ENCODE data around the gene SLC9B1.

SLC9B1 gene

DNA sequence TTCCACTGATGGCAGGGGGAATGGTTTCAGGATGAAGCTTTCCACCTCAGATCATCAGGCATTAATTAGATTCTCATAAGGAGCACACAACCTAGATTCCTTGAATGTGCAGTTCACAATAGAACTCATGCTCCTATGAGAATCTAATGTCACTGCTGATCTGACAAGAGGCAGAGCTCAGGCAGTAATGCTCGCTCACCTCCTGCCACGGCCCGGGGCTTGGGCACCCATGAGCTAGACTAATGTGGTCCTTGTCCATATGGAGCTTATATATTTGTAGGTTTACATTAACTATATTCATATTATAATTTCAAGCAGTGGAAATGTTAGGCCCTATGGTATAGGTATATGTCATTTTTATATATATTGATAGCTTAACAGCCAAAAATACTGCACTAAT is 32.6 kb upstream of the SLC9B1 start:
- Histone ChIP-seq H3K4me3 (ENCODE audit: low read depth, low read length) (no peak overlapping the region), H3K36me3 (replicated peaks) (peaks cover 4% of the 10 kb centered on the region), H3K27ac (no peak overlapping the region), H3K27me3 (replicated peaks) (no peaks in the 10 kb centered on the region)
- no peak for DNase-seq
- TF ChIP-seq CTCF (IDR thresholded peaks at IDR 0.05; ENCODE audit: low read depth, low read length, missing control alignments), result no peak
- in situ Hi-C loops (cut with HindIII; ENCODE audit: low pct_ligation_motif_present, low sequenced_read_pairs), result no loop called here

- no peak overlapping the region for H3K27ac ChIP-seq
- TF ChIP-seq CTCF (IDR thresholded peaks at IDR 0.05; ENCODE audit: low read depth, low read length, missing control alignments), result no peak
- no peak for DNase-seq
- in situ Hi-C loops (cut with HindIII; ENCODE audit: low pct_ligation_motif_present, low sequenced_read_pairs), result no loop called here
- H3K27me3 ChIP-seq (replicated peaks), result no peaks in the 10 kb centered on the region
- H3K4me3 ChIP-seq (ENCODE audit: low read depth, low read length), result no peak overlapping the region
- H3K36me3 ChIP-seq (replicated peaks), result peaks cover 4% of the 10 kb centered on the region
These were observed 31.4 kb upstream of the SLC9B1 start for GRCh38 chr4:103050736-103051436.

GRCh38 chr4:103046416-103047290 is 27.1 kb upstream of the SLC9B1 start:
- peak; percentile 84 for TF ChIP-seq CTCF (IDR thresholded peaks at IDR 0.05; ENCODE audit: low read depth, low read length, missing control alignments)
- Histone ChIP-seq H3K27me3 (replicated peaks) (no peaks in the 10 kb centered on the region), H3K36me3 (replicated peaks) (peaks cover 4% of the 10 kb centered on the region), H3K27ac (no peak overlapping the region), H3K4me3 (ENCODE audit: low read depth, low read length) (no peak overlapping the region)
- DNase-seq, result peak; percentile 14
- in situ Hi-C loops (cut with HindIII; ENCODE audit: low pct_ligation_motif_present, low sequenced_read_pairs), result no loop called here

- no peak overlapping the region for H3K4me3 ChIP-seq (ENCODE audit: low read depth, low read length)
- no peak overlapping the region for H3K27ac ChIP-seq
- in situ Hi-C loops (cut with HindIII; ENCODE audit: low pct_ligation_motif_present, low sequenced_read_pairs), result no loop called here
- DNase-seq, result no peak
- H3K27me3 ChIP-seq (replicated peaks), result no peaks in the 10 kb centered on the region
- peaks cover 4% of the 10 kb centered on the region for H3K36me3 ChIP-seq (replicated peaks)
- no peak for TF ChIP-seq CTCF (IDR thresholded peaks at IDR 0.05; ENCODE audit: low read depth, low read length, missing control alignments)
These were observed 24.7 kb upstream of the SLC9B1 start for GRCh38 chr4:103044183-103044582.

DNA sequence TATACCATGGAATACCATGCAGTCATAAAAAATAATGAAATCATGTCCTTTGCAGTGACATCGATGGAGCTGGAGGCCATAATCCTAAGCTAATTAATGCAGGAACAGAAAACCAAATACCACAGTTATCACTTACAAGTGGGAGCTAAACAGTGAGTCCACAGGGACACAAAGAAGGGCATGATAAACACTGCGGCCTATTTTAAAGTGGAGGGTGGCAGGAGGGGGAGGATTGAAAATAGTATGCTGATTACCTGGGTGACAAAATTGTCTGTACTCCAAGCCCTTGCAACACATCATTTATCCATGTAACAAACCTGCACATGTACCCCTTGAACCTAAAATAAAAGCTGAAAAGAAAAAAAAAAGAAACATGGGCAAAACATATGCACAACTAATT is 16.7 kb upstream of the SLC9B1 start:
- H3K36me3 ChIP-seq (replicated peaks), result no peaks in the 10 kb centered on the region
- no peaks in the 10 kb centered on the region for H3K27me3 ChIP-seq (replicated peaks)
- H3K4me3 ChIP-seq (ENCODE audit: low read depth, low read length), result no peak overlapping the region
- in situ Hi-C loops (cut with HindIII; ENCODE audit: low pct_ligation_motif_present, low sequenced_read_pairs), result no loop called here
- no peak overlapping the region for H3K27ac ChIP-seq
- DNase-seq, result no peak
- TF ChIP-seq CTCF (IDR thresholded peaks at IDR 0.05; ENCODE audit: low read depth, low read length, missing control alignments), result no peak
